Colonic mucosa (tissue), 4 donors: ENCODE results near the gene RUSF1. TPM values are rescaled to one million over a fixed set of nuclear protein-coding genes. Genes with fewer than 3 reads are reported as not detected.

Experiments used
- DNase-seq: peaks from one replicate; pipeline ENCODE4 v3.0.0-alpha.2; 2020
- H3K27ac ChIP-seq: fragments of 200-600 bp; one replicate; pipeline ENCODE4 v1.8.0; 2021
- H3K27me3 ChIP-seq: fragments of 200-600 bp; one replicate; pipeline ENCODE4 v1.8.0; 2021
- H3K36me3 ChIP-seq: fragments of 200-600 bp; one replicate; pipeline ENCODE4 v1.8.0; 2021
- H3K4me1 ChIP-seq: fragments of 200-600 bp; one replicate; pipeline ENCODE4 v1.8.0; 2021; ENCODE audit warnings: mild to moderate bottlenecking
- H3K4me3 ChIP-seq: fragments of 200-600 bp; one replicate; pipeline ENCODE4 v1.8.0; 2021
- H3K9ac ChIP-seq, 2 donors: one replicate each; pipeline ENCODE4 v1.7.0; 2013; ENCODE audit warnings: control low read depth in 2 of 2, low read depth in 2 of 2, low read length in 2 of 2
- H3K9me3 ChIP-seq: fragments of 200-600 bp; one replicate; pipeline ENCODE4 v1.8.0; 2021
- CTCF ChIP-seq: fragments of 200-600 bp; IDR thresholded peaks from one replicate; pipeline ENCODE4 v1.8.0; 2022; ENCODE audit warnings: antibody characterized with exemption, mild to moderate bottlenecking
- intact Hi-C: fragments of 100-400 bp; cut with DNase I; formaldehyde crosslinking; loops from one replicate; pipeline ENCODE4 v1.14.1; 2022
- total RNA-seq, 2 donors: library from RNA; stranded (reverse); fragmentation: NEBNext Ultra II Directional in 1 of 2; extraction: Animal tissue kit (Norgen Biotek cat#: 25700) in 1 of 2; gene quantifications; one replicate each; pipeline ENCODE4 v1.2.1, GENCODE V29; 2021
- donor health status: healthy.
- donor health status: DM: no; HTN: no; CAD: no.
- donor health status: DM: no; HTN: no; CAD: no.

The RUSF1 gene
- total RNA-seq, 2 donors from 2014 or later: 53.3 to 78.1 TPM

- intact Hi-C loops: no loop called here
- Histone ChIP-seq H3K9ac (no peak overlapping the region), H3K9me3 (no peaks in the 10 kb centered on the region), H3K4me1 (no peaks in the 10 kb centered on the region), H3K27me3 (no peaks in the 10 kb centered on the region), H3K27ac (no peak overlapping the region), H3K36me3 (no peaks in the 10 kb centered on the region), H3K4me3 (no peak overlapping the region)
- DNase-seq: no peak
- TF ChIP-seq CTCF: no peak
Measured at GRCh38 chr16:31522071-31522470, 13.9 kb upstream of the RUSF1 start.

- intact Hi-C loops: no loop called here
- no peaks in the 10 kb centered on the region for H3K27me3 ChIP-seq
- H3K27ac ChIP-seq: no peak overlapping the region
- no peak overlapping the region for H3K4me3 ChIP-seq
- no peaks in the 10 kb centered on the region for H3K4me1 ChIP-seq
- H3K36me3 ChIP-seq: no peaks in the 10 kb centered on the region
- H3K9ac ChIP-seq: no peak overlapping the region
- no peaks in the 10 kb centered on the region for H3K9me3 ChIP-seq
- DNase-seq: no peak
- no peak for TF ChIP-seq CTCF
Measured at GRCh38 chr16:31521368-31521767, 13.2 kb upstream of the RUSF1 start.

GRCh38 chr16:31519759-31520431 is 11.7 kb upstream of the RUSF1 start:
- no peak overlapping the region for H3K9ac ChIP-seq
- H3K27me3 ChIP-seq: no peaks in the 10 kb centered on the region
- no peak overlapping the region for H3K4me3 ChIP-seq
- no peak for TF ChIP-seq CTCF
- no peak for DNase-seq
- H3K27ac ChIP-seq: no peak overlapping the region
- no peaks in the 10 kb centered on the region for H3K9me3 ChIP-seq
- intact Hi-C loops: no loop called here
- H3K4me1 ChIP-seq: no peaks in the 10 kb centered on the region
- no peaks in the 10 kb centered on the region for H3K36me3 ChIP-seq

- intact Hi-C loops: no loop called here
- Histone ChIP-seq H3K4me3 (no peak overlapping the region), H3K9me3 (no peaks in the 10 kb centered on the region)
Measured at GRCh38 chr16:31517800-31518402, 9.7 kb upstream of the RUSF1 start.

GRCh38 chr16:31513884-31514283 is 5.7 kb upstream of the RUSF1 start:
- H3K9me3 ChIP-seq: no peaks in the 10 kb centered on the region

More at GRCh38 chr16:31517800-31518402, 9.7 kb upstream of the RUSF1 start:
- no peak for TF ChIP-seq CTCF
- no peaks in the 10 kb centered on the region for H3K36me3 ChIP-seq
- H3K27me3 ChIP-seq: no peaks in the 10 kb centered on the region
- no peaks in the 10 kb centered on the region for H3K4me1 ChIP-seq
- H3K27ac ChIP-seq: no peak overlapping the region
- H3K9ac ChIP-seq: no peak overlapping the region
- DNase-seq: no peak

More at GRCh38 chr16:31513884-31514283, 5.7 kb upstream of the RUSF1 start:
- no peak overlapping the region for H3K4me3 ChIP-seq
- H3K36me3 ChIP-seq: no peaks in the 10 kb centered on the region
- H3K27ac ChIP-seq: no peak overlapping the region
- no peak overlapping the region for H3K9ac ChIP-seq
- no peak for TF ChIP-seq CTCF
- no peak for DNase-seq
- peaks cover 3% of the 10 kb centered on the region for H3K4me1 ChIP-seq
- no peaks in the 10 kb centered on the region for H3K27me3 ChIP-seq
- intact Hi-C loops: no loop called here
